Activated gamma-delta T cell treated with Interleukin-2 at 50 U/mL for 16 hours (primary cell): ENCODE measurements around the gene ADIRF.
"Not testable (repeated sequence)": the region's sequence is repeated elsewhere in the genome, so short reads cannot be mapped to it uniquely, and the experiment has no call there.

Source experiments
- DNase-seq: peaks from one replicate; pipeline ENCODE4 v3.0.0-alpha.2; 2020

Gene ADIRF

GRCh38 chr10:86961481-86962091 lies 6.7 kb upstream of the ADIRF start:
- no peak for DNase-seq

- DNase-seq: no peak
Measured at GRCh38 chr10:86962136-86962980, 5.9 kb upstream of the ADIRF start.

- DNase-seq: no peak
Measured at GRCh38 chr10:86962981-86963310, 5.3 kb upstream of the ADIRF start.

- DNase-seq: no peak
Measured at GRCh38 chr10:86963341-86963919, 4.9 kb upstream of the ADIRF start.

GRCh38 chr10:86964061-86964846 lies 4.0 kb upstream of the ADIRF start:
- DNase-seq: no peak

GRCh38 chr10:86964847-86965190 lies 3.5 kb upstream of the ADIRF start:
- no peak for DNase-seq

- DNase-seq: no peak
Measured at GRCh38 chr10:86965986-86966654, 2.2 kb upstream of the ADIRF start.

GRCh38 chr10:86967481-86967941 lies 771 bp upstream of the ADIRF start:
- no peak for DNase-seq

GRCh38 chr10:86968994-86969355 lies 693 bp downstream of the ADIRF start:
- DNase-seq: no peak

GRCh38 chr10:86969421-86970041 lies 1.2 kb downstream of the ADIRF start:
- DNase-seq: no peak

GRCh38 chr10:86970162-86970981 lies 2.1 kb downstream of the ADIRF start:
- no peak for DNase-seq

GRCh38 chr10:86970982-86971231 lies 2.6 kb downstream of the ADIRF start:
- DNase-seq: no peak

GRCh38 chr10:86971232-86971991 lies 3.1 kb downstream of the ADIRF start:
- peak; percentile 87 for DNase-seq

- no peak for DNase-seq
Measured at GRCh38 chr10:86972613-86973380, 4.5 kb downstream of the ADIRF start.

- no peak for DNase-seq
Measured at GRCh38 chr10:86974484-86974883, 6.2 kb downstream of the ADIRF start.

GRCh38 chr10:86976362-86977056 lies 8.2 kb downstream of the ADIRF start:
- no peak for DNase-seq

- DNase-seq: not testable (repeated sequence)
Measured at GRCh38 chr10:86978457-86978856, 10.2 kb downstream of the ADIRF start.

- DNase-seq: no peak
Measured at GRCh38 chr10:86979296-86979818, 11.1 kb downstream of the ADIRF start.

GRCh38 chr10:86979977-86980448 lies 11.7 kb downstream of the ADIRF start:
- DNase-seq: no peak
